ENCODE measurements around the gene RASGRP2.

Gene RASGRP2

GRCh38 chr11:64726211-64726641, 17.7 kb downstream of the RASGRP2 start:
- no peaks in the 10 kb centered on the region for H3K79me2 ChIP-seq (ENCODE audit: low read length)
- TF ChIP-seq CTCF (IDR thresholded peaks at IDR 0.05; ENCODE audit: low read depth, low read length), result no peak
- no peak for TF ChIP-seq EZH2phosphoT487 (IDR thresholded peaks at IDR 0.05; ENCODE audit: low read depth)
- no peaks in the 10 kb centered on the region for H3K9me3 ChIP-seq (ENCODE audit: insufficient read depth, low read length)
- H3K9ac ChIP-seq (ENCODE audit: low read length), result no peak overlapping the region
- H3K27me3 ChIP-seq (ENCODE audit: low read depth, low read length), result peaks cover 4% of the 10 kb centered on the region; the same call in 1 of the 2 replicates
- H2AFZ ChIP-seq (ENCODE audit: low read depth, low read length), result no peak overlapping the region
- peaks cover 3% of the 10 kb centered on the region for H3K36me3 ChIP-seq (replicated peaks; ENCODE audit: low read depth, low read length)
- no peaks in the 10 kb centered on the region for H4K20me1 ChIP-seq (ENCODE audit: insufficient read depth, low read length)
- no peak overlapping the region for H3K4me2 ChIP-seq (ENCODE audit: low read length)
- no peak overlapping the region for H3K4me3 ChIP-seq (ENCODE audit: low read length)
- H3K27ac ChIP-seq (ENCODE audit: low read length), result no peak overlapping the region
- H3K4me1 ChIP-seq (ENCODE audit: low read length), result peaks cover 36% of the 10 kb centered on the region

GRCh38 chr11:64724863-64725532, 18.9 kb downstream of the RASGRP2 start:
- Histone ChIP-seq H3K27ac (ENCODE audit: low read length) (no peak overlapping the region), H3K4me1 (ENCODE audit: low read length) (peaks cover 36% of the 10 kb centered on the region), H3K4me3 (ENCODE audit: low read length) (no peak overlapping the region), H3K9ac (ENCODE audit: low read length) (peak overlapping the region; percentile 99; the same call in 1 of the 2 replicates), H3K36me3 (replicated peaks; ENCODE audit: low read depth, low read length) (peaks cover 3% of the 10 kb centered on the region), H3K9me3 (ENCODE audit: insufficient read depth, low read length) (no peaks in the 10 kb centered on the region), H4K20me1 (ENCODE audit: insufficient read depth, low read length) (no peaks in the 10 kb centered on the region), H3K27me3 (ENCODE audit: low read depth, low read length) (peaks cover 4% of the 10 kb centered on the region; the same call in 1 of the 2 replicates), H3K79me2 (ENCODE audit: low read length) (no peaks in the 10 kb centered on the region), H2AFZ (ENCODE audit: low read depth, low read length) (no peak overlapping the region), H3K4me2 (ENCODE audit: low read length) (peak overlapping the region; percentile 98)
- TF ChIP-seq CTCF (IDR thresholded peaks at IDR 0.05; ENCODE audit: low read depth, low read length) (no peak), EZH2phosphoT487 (IDR thresholded peaks at IDR 0.05; ENCODE audit: low read depth) (no peak)

GRCh38 chr11:64723907-64724862, 19.8 kb downstream of the RASGRP2 start:
- H3K4me3 ChIP-seq (ENCODE audit: low read length), result peak overlapping the region; percentile 91
- peak overlapping the region; percentile 98 for H3K4me2 ChIP-seq (ENCODE audit: low read length)
- H2AFZ ChIP-seq (ENCODE audit: low read depth, low read length), result no peak overlapping the region
- H3K4me1 ChIP-seq (ENCODE audit: low read length), result peaks cover 36% of the 10 kb centered on the region
- peak overlapping the region; percentile 89 for H3K27ac ChIP-seq (ENCODE audit: low read length)
- no peaks in the 10 kb centered on the region for H3K9me3 ChIP-seq (ENCODE audit: insufficient read depth, low read length)
- no peaks in the 10 kb centered on the region for H4K20me1 ChIP-seq (ENCODE audit: insufficient read depth, low read length)
- TF ChIP-seq EZH2phosphoT487 (IDR thresholded peaks at IDR 0.05; ENCODE audit: low read depth), result no peak
- no peak for TF ChIP-seq CTCF (IDR thresholded peaks at IDR 0.05; ENCODE audit: low read depth, low read length)
- no peaks in the 10 kb centered on the region for H3K79me2 ChIP-seq (ENCODE audit: low read length)
- peaks cover 4% of the 10 kb centered on the region; the same call in 1 of the 2 replicates for H3K27me3 ChIP-seq (ENCODE audit: low read depth, low read length)
- H3K36me3 ChIP-seq (replicated peaks; ENCODE audit: low read depth, low read length), result peaks cover 3% of the 10 kb centered on the region
- H3K9ac ChIP-seq (ENCODE audit: low read length), result peak overlapping the region; percentile 99
